MM.1S (cell line): Measurements from ENCODE around the gene SLC9A3.

Experiments used
- DNase-seq: peaks from one replicate; pipeline ENCODE4 v3.0.0-alpha.2; 2015
- H2AFZ ChIP-seq: fragments of 300-600 bp; sonication (generic); 2 replicates; pipeline ENCODE4 v1.6.0; 2016; ENCODE audit warnings: antibody characterized with exemption, low read length
- H3F3A ChIP-seq: fragments of 300-600 bp; sonication (generic); 2 replicates; pipeline ENCODE4 v1.6.1; 2016; ENCODE audit warnings: mild to moderate bottlenecking, antibody characterized with exemption, low read length, moderate library complexity, mixed read lengths; ENCODE audit not compliant: insufficient read depth
- H3K27ac ChIP-seq: fragments of 300-600 bp; sonication (generic); 2 replicates; pipeline ENCODE4 v1.5.1; 2016; ENCODE audit warnings: mild to moderate bottlenecking, low read length
- H3K27me3 ChIP-seq: fragments of 300-600 bp; sonication (generic); replicated peaks from 2 replicates; pipeline ENCODE4 v1.6.0; 2016; ENCODE audit warnings: low read length; ENCODE audit not compliant: insufficient read depth
- H3K36me3 ChIP-seq: fragments of 300-600 bp; sonication (generic); replicated peaks from 2 replicates; pipeline ENCODE4 v1.6.1; 2016; ENCODE audit warnings: mild to moderate bottlenecking, low read length, mixed read lengths; ENCODE audit not compliant: insufficient read depth
- H3K4me1 ChIP-seq: fragments of 300-600 bp; sonication (generic); 2 replicates; pipeline ENCODE4 v1.6.1; 2016; ENCODE audit warnings: low read length, mixed read lengths
- H3K4me2 ChIP-seq: fragments of 300-600 bp; sonication (generic); 2 replicates; pipeline ENCODE4 v1.6.0; 2016; ENCODE audit warnings: low read depth, low read length
- H3K4me3 ChIP-seq: fragments of 300-600 bp; sonication (generic); 2 replicates; pipeline ENCODE4 v1.5.1; 2016; ENCODE audit warnings: low read length, mixed read lengths
- H3K79me2 ChIP-seq: fragments of 300-600 bp; sonication (generic); 2 replicates; pipeline ENCODE4 v1.6.1; 2016; ENCODE audit warnings: mixed run types, low read length, mixed read lengths
- H3K9ac ChIP-seq: fragments of 300-600 bp; sonication (generic); 2 replicates; pipeline ENCODE4 v1.6.1; 2016; ENCODE audit warnings: low read length, mixed read lengths
- H3K9me2 ChIP-seq: fragments of 300-600 bp; sonication (generic); replicated peaks from 2 replicates; pipeline ENCODE4 v1.6.1; 2016; ENCODE audit warnings: mild to moderate bottlenecking, low read length, mixed read lengths; ENCODE audit not compliant: insufficient read depth
- H3K9me3 ChIP-seq: fragments of 300-600 bp; sonication (generic); replicated peaks from 2 replicates; pipeline ENCODE4 v1.6.1; 2016; ENCODE audit warnings: mild to moderate bottlenecking, low read length, mixed read lengths; ENCODE audit not compliant: insufficient read depth
- H4K20me1 ChIP-seq: fragments of 300-600 bp; sonication (generic); 2 replicates; pipeline ENCODE4 v1.6.1; 2016; ENCODE audit warnings: mild to moderate bottlenecking, low read length, moderate library complexity, mixed read lengths; ENCODE audit not compliant: insufficient read depth
- EZH2 ChIP-seq: fragments of 300-600 bp; sonication (generic); optimal IDR thresholded peaks from 2 replicates; pipeline ENCODE3; 2017; ENCODE audit warnings: low read depth, mild to moderate bottlenecking, antibody characterized with exemption, low read length, mixed read lengths
- EZH2phosphoT487 ChIP-seq: fragments of 300-600 bp; sonication (generic); IDR thresholded peaks from 2 replicates; pipeline ENCODE4 v1.6.1; 2018; ENCODE audit warnings: antibody characterized with exemption, low read length
- TF ChIP-seq, protein P1 (sequence below): fragments of 300-600 bp; sonication (generic); IDR thresholded peaks from 2 replicates; pipeline ENCODE4 v1.5.1; 2016; ENCODE audit warnings: antibody characterized with exemption, low read length, mixed read lengths

The SLC9A3 gene

DNA sequence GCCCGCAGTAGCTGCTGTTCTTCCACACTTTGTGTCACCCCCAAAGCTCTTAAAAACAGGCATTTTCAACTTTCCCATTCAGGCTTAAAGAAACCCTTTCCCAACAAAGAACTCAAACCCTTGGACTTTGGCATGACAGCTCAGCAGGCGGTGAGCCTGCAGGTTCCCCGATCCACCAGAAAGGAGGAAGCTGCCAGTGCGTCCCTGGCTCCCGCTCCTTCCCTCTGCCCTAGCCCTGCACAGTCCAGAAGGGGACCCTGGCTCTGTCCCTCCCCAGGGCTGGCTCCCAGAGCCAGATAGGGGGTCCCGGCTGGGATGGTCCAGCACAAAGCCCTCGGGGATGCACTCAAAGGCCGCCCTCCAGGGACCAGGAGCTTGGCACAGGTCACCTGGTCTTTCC lies 9.6 kb downstream of the SLC9A3 start:
- H3K4me2 ChIP-seq, result no peak overlapping the region
- no peaks in the 10 kb centered on the region for H3K4me1 ChIP-seq
- no peaks in the 10 kb centered on the region for H4K20me1 ChIP-seq
- no peaks in the 10 kb centered on the region for H3K9me3 ChIP-seq
- H3K36me3 ChIP-seq, result no peaks in the 10 kb centered on the region
- H3K79me2 ChIP-seq, result no peaks in the 10 kb centered on the region
- no peak overlapping the region for H3K9ac ChIP-seq
- H2AFZ ChIP-seq, result no peak overlapping the region
- no peak for DNase-seq
- peaks cover 91% of the 10 kb centered on the region for H3K27me3 ChIP-seq
- no peak overlapping the region for H3K4me3 ChIP-seq
- no peaks in the 10 kb centered on the region for H3F3A ChIP-seq
- H3K9me2 ChIP-seq, result no peaks in the 10 kb centered on the region
- TF ChIP-seq EZH2 (no peak), EZH2phosphoT487 (no peak)
- TF ChIP-seq, protein P1, sequence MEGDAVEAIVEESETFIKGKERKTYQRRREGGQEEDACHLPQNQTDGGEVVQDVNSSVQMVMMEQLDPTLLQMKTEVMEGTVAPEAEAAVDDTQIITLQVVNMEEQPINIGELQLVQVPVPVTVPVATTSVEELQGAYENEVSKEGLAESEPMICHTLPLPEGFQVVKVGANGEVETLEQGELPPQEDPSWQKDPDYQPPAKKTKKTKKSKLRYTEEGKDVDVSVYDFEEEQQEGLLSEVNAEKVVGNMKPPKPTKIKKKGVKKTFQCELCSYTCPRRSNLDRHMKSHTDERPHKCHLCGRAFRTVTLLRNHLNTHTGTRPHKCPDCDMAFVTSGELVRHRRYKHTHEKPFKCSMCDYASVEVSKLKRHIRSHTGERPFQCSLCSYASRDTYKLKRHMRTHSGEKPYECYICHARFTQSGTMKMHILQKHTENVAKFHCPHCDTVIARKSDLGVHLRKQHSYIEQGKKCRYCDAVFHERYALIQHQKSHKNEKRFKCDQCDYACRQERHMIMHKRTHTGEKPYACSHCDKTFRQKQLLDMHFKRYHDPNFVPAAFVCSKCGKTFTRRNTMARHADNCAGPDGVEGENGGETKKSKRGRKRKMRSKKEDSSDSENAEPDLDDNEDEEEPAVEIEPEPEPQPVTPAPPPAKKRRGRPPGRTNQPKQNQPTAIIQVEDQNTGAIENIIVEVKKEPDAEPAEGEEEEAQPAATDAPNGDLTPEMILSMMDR, result no peak
- no peak overlapping the region for H3K27ac ChIP-seq

DNA sequence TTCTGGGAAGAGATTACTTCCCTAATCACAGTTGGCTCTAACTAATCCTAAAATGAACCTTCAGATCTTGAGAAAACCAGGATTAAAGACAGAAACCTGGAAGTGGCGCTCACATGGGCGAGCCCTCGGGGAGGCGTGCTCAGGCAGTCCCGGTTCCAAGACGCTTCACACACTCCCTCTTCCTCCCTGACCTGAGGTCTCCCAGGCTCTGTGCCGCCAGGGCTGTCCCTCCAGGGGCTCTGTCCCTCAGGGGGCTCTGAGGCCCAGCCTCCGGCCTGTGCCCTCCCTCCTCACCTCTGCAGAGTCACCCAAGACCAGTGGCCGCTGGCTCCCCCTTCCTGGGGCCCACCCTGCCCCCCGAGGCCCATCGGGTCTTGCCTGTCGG lies 10.2 kb downstream of the SLC9A3 start:
- no peak overlapping the region for H2AFZ ChIP-seq
- no peaks in the 10 kb centered on the region for H3K9me3 ChIP-seq
- H3K9me2 ChIP-seq, result no peaks in the 10 kb centered on the region
- H3F3A ChIP-seq, result no peaks in the 10 kb centered on the region
- no peaks in the 10 kb centered on the region for H4K20me1 ChIP-seq
- H3K4me2 ChIP-seq, result no peak overlapping the region
- TF ChIP-seq EZH2, result no peak
- TF ChIP-seq, protein P1, result no peak
- TF ChIP-seq EZH2phosphoT487, result no peak
- no peaks in the 10 kb centered on the region for H3K4me1 ChIP-seq
- H3K9ac ChIP-seq, result no peak overlapping the region
- H3K27ac ChIP-seq, result no peak overlapping the region
- peaks cover 87% of the 10 kb centered on the region for H3K27me3 ChIP-seq
- no peaks in the 10 kb centered on the region for H3K36me3 ChIP-seq
- no peak overlapping the region for H3K4me3 ChIP-seq
- no peaks in the 10 kb centered on the region for H3K79me2 ChIP-seq
- DNase-seq, result no peak

DNA sequence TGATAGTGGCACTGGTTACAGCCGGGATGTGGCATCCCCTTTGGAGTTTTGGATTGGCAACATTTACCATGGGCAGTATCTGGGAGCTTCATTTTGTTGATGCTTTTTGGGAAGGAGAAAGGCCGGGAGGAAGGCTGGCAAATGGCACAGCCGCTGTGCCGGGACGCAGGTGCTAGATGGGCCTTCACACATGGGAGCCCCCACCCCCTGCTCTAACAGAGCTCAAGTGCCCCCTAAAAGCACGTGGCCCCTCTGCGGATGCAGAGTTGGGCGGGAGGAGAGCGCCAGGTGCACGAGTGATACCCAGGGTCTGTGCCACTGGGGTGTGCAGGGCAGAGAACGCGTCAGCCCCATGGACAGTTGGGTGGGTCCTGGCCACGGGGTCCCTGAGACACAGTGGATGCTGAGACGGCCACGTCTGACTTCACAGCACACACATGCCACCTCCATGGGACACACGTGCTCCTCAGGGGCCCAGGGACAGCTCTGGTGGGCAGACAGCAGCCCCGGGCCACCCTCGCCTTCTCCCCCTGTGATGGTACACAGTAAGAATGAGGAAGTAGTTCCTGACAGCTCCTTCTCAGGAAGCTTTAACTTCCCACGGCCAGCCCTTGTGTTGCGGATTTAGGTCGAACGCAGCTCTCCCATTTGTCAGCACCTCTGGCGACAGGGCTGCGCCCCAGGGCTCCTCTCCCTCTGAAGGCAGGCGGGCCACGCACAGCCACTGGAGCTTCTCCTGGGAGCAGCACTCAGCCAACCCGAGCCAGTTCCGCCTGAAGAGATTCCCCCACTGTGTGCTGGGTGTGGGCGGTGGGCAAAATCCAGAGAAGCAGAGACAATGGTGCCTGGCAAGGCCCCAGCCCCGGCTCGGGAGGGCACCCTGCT lies 10.8 kb downstream of the SLC9A3 start:
- Histone ChIP-seq H3K27ac (no peak overlapping the region), H3F3A (no peaks in the 10 kb centered on the region), H2AFZ (no peak overlapping the region), H3K4me2 (no peak overlapping the region), H3K36me3 (no peaks in the 10 kb centered on the region), H3K4me1 (no peaks in the 10 kb centered on the region), H4K20me1 (no peaks in the 10 kb centered on the region), H3K9me3 (no peaks in the 10 kb centered on the region), H3K27me3 (peaks cover 81% of the 10 kb centered on the region), H3K4me3 (no peak overlapping the region), H3K9me2 (no peaks in the 10 kb centered on the region), H3K79me2 (no peaks in the 10 kb centered on the region), H3K9ac (no peak overlapping the region)
- TF ChIP-seq EZH2, result no peak
- TF ChIP-seq EZH2phosphoT487, result no peak
- TF ChIP-seq, protein P1, result no peak
- DNase-seq, result no peak
